Lung (tissue), 12 donors: ENCODE results near the gene ACY1. TPM values are rescaled to one million over a fixed set of nuclear protein-coding genes. Genes with fewer than 3 reads are reported as not detected.
A peak's percentile ranks its signal among the peaks of the same experiment; 100 is the strongest.

Experiments used
- ATAC-seq: fragments of 200-7000 bp; cut with Tn5 transposase; one replicate; pipeline ENCODE4 v1.9.1; 2020; ENCODE audit warnings: moderate number of reproducible peaks; ENCODE audit not compliant: insufficient read depth, low FRiP score
- DNase-seq, 3 donors: peaks; one replicate each; pipeline ENCODE4 v3.0.0-alpha.2; 2013 to 2017
- H3K27ac ChIP-seq, 2 donors: one replicate each; pipeline ENCODE4 v1.5.1; 2013; ENCODE audit warnings: mild to moderate bottlenecking in 2 of 2, moderate library complexity in 2 of 2, control low read depth in 1 of 2, inconsistent platforms in 1 of 2, low read depth in 1 of 2, low read length in 1 of 2
- H3K27me3 ChIP-seq, 3 donors: one replicate each; pipeline ENCODE4 v1.5.1; 2013; ENCODE audit warnings: low read length in 2 of 3; ENCODE audit not compliant: control insufficient read depth in 3 of 3, insufficient read depth in 3 of 3
- H3K36me3 ChIP-seq, 4 donors: one replicate each; pipeline ENCODE4 v1.5.1; 2013; ENCODE audit warnings: low read length in 4 of 4, mild to moderate bottlenecking in 1 of 4, moderate library complexity in 1 of 4; ENCODE audit not compliant: control insufficient read depth in 4 of 4, insufficient read depth in 4 of 4
- H3K4me1 ChIP-seq, 5 donors: one replicate each; pipeline ENCODE4 v1.5.1; 2013; ENCODE audit warnings: low read length in 5 of 5, mild to moderate bottlenecking in 2 of 5, moderate library complexity in 1 of 5; ENCODE audit not compliant: control insufficient read depth in 5 of 5, insufficient read depth in 5 of 5
- H3K4me3 ChIP-seq: one replicate; pipeline ENCODE4 v1.5.1; 2013; ENCODE audit warnings: mild to moderate bottlenecking, control low read depth, moderate library complexity
- H3K9ac ChIP-seq, 2 donors: one replicate each; pipeline ENCODE4 v1.5.1; 2013; ENCODE audit warnings: low read length in 2 of 2, control low read depth in 1 of 2; ENCODE audit not compliant: insufficient read depth in 1 of 2
- H3K9me3 ChIP-seq, 4 donors: one replicate each; pipeline ENCODE4 v1.5.1; 2013; ENCODE audit warnings: low read length in 3 of 4, mild to moderate bottlenecking in 1 of 4, moderate library complexity in 1 of 4; ENCODE audit not compliant: control insufficient read depth in 4 of 4, insufficient read depth in 3 of 4
- CTCF ChIP-seq: IDR thresholded peaks from 2 replicates; pipeline ENCODE4 v1.5.1; 2012; ENCODE audit warnings: mild to moderate bottlenecking; ENCODE audit errors: control extremely low read depth, extremely low read depth
- WGBS, 2 donors: extraction: QIAGEN DNeasy Blood & Tissue Kit; methylation state at CpG; one replicate each; pipeline ENCODE4 v1.1.7; 2013; 5-methylcytosine and 5-hydroxymethylcytosine counted together
- polyA plus RNA-seq, 2 donors: library from polyadenylated mRNA; stranded (reverse); fragments of 200-250 nt; gene quantifications; one replicate each; pipeline ENCODE4 v1.2.1, GENCODE V29; 2013
- total RNA-seq, 2 donors: library from RNA; depleted of rRNA in 1 of 2; stranded (reverse); fragments of >200 nt in 1 of 2; gene quantifications; one replicate each; pipeline ENCODE4 v1.2.1, GENCODE V29; 2014 to 2021
- donor health status: control.
- donor health status: control.
- donor health status: Bipolar disorder and iron deficiency.
- donor health status: healthy.
- donor health status: DM: yes; HTN: yes; CAD: no.

ACY1 gene
- total and polyA plus RNA-seq, 4 donors: 19.6 to 52.6 (median 39.0) TPM

DNA sequence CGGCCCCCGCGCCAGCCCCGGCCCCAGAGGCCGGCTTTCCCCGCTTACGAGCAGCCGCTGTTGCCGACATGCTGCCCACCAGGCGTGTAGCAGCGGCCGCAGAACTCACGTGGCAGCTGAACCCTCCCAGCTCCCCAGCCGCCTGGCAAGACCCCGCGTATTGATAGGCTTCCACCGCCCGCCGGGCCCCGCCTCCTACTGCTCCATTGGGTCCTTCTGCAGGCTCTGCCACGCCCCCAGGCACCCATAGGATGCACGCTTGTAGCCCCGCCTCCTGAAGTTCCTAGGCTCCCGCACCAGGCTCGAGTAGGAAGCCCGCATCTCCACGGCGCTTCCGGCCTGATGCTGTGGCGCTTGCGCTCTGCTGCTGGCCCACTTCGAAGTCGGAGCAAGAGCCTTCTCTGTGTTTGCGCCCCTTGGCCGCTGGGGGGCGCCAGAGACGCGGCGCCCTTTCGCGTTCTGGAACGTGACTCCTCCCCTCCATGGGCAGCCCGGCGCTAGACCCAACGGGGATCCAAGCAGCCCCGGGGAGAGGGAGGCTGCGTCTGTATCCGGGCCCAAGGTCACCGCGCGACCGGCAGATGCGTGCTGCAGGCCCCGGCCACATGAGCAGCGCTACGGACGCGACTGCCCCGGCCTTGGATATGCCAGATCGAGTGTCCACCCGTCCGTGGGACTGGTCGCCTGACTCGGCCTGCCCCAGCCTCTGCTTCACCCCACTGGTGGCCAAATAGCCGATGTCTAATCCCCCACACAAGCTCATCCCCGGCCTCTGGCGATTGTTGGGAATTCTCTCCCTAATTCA lies 41.3 kb upstream of the ACY1 start, which contains the start of the genes PARP3 and RRP9:
Gene PARP3, plus strand, starts transcription at position 566 of the 805 bp plus-strand sequence. CDS start 993 bp downstream, outside the sequence.
Gene RRP9, minus strand, starts transcription at position 107 of the 805 bp plus-strand sequence. Its CDS starts 37 bp downstream, at position 70.
- H3K9ac ChIP-seq: peak within 1 kb of the TSS; percentile 73 to 85
- TF ChIP-seq CTCF: peak; percentile 98
- ATAC-seq: peak; percentile 93
- peak; percentile 100 for DNase-seq
- H3K4me1 ChIP-seq: peaks cover 3 to 18% (median 12%) of the 10 kb centered on the region in 5 donors
- peaks cover 2 to 15% (median 9%) of the 10 kb centered on the region in 4 donors for H3K36me3 ChIP-seq
- no peaks in the 10 kb centered on the region for H3K27me3 ChIP-seq
- peak within 1 kb of the TSS; percentile 86 to 98 for H3K27ac ChIP-seq
- 1 to 3% methylated on average over 55 to 67 of the region's 67 CpGs for WGBS, 2 donors
- no peaks in the 10 kb centered on the region for H3K9me3 ChIP-seq
- H3K4me3 ChIP-seq: peak within 1 kb of the TSS; percentile 65

- Histone ChIP-seq H3K27ac (peak overlapping the region; percentile 86 to 98), H3K4me3 (peak overlapping the region; percentile 51), H3K27me3 (no peaks in the 10 kb centered on the region), H3K9ac (peak overlapping the region; percentile 73 to 85), H3K4me1 (peaks cover 3 to 18% (median 12%) of the 10 kb centered on the region in 5 donors), H3K9me3 (no peaks in the 10 kb centered on the region), H3K36me3 (peaks cover 0 to 10% (median 7%) of the 10 kb centered on the region in 4 donors)
- TF ChIP-seq CTCF: no peak
- DNase-seq (peak; percentile 25 to 46 (median 40)), ATAC-seq (peak; percentile 8)
- WGBS, 2 donors: 34 to 53% methylated on average over 17 of the region's 17 CpGs
Observed at GRCh38 chr3:51942603-51943450, 40.5 kb upstream of the ACY1 start.

GRCh38 chr3:51943451-51944391 lies 39.6 kb upstream of the ACY1 start:
- Histone ChIP-seq H3K9me3 (no peaks in the 10 kb centered on the region), H3K4me3 (no peak overlapping the region), H3K27me3 (no peaks in the 10 kb centered on the region), H3K4me1 (peaks cover 3 to 18% (median 12%) of the 10 kb centered on the region in 5 donors), H3K27ac (peak overlapping the region in 1 of 2 donors; percentile 98), H3K9ac (peak overlapping the region in 1 of 2 donors; percentile 85), H3K36me3 (peaks cover 0 to 4% (median 3%) of the 10 kb centered on the region in 4 donors)
- TF ChIP-seq CTCF: no peak
- ATAC-seq: no peak
- WGBS, 2 donors: 93 to 97% methylated on average over 20 to 21 of the region's 21 CpGs
- no peak for DNase-seq
